Skin epidermis (tissue), 12 donors: ENCODE data around the gene FOXD2.

Experiments used
- H3K27ac ChIP-seq, 21 experiments: fragments of 200-600 bp; sonication (generic) in 11 of 21; one replicate each; pipeline ENCODE4 v1.5.0; 2020; ENCODE audit warnings: mild to moderate bottlenecking in 3 of 21, inconsistent platforms in 2 of 21, moderate library complexity in 2 of 21
- H3K4me3 ChIP-seq, 7 experiments: fragments of 200-600 bp; sonication (generic) in 2 of 7; one replicate each; pipeline ENCODE4 v1.5.0; 2020; ENCODE audit warnings: inconsistent platforms in 2 of 7, mild to moderate bottlenecking in 2 of 7, moderate library complexity in 1 of 7

FOXD2 gene

GRCh38 chr1:47487850-47488450 is 50.1 kb downstream of the FOXD2 start:
- Histone ChIP-seq H3K4me3 (no peak overlapping the region), H3K27ac (no peak overlapping the region)
